ENCODE measurements around the gene PTPRT. TPM values are rescaled to one million over a fixed set of nuclear protein-coding genes. Genes with fewer than 3 reads are reported as not detected.

The PTPRT gene
- total and polyA plus RNA-seq, 2 of the 4 experiments (the other 2 are of a cell fraction), result not detected

GRCh38 chr20:42524058-42524457 lies 665.6 kb downstream of the PTPRT start:
- DNase-seq (no peak), ATAC-seq (ENCODE audit: low read depth) (no peak)
- no peak for TF ChIP-seq POLR2A (IDR thresholded peaks at IDR 0.05; ENCODE audit: low read depth, low read length)
- no peak for TF ChIP-seq MXI1 (IDR thresholded peaks at IDR 0.05; ENCODE audit: borderline replicate concordance, low read depth, low read length)
- TF ChIP-seq CTCF (conservative IDR thresholded peaks at IDR 0.05; ENCODE audit: low read depth, low read length), result no peak
- no peak for TF ChIP-seq RAD21 (IDR thresholded peaks at IDR 0.05; ENCODE audit: low read length)
- Histone ChIP-seq H3K9me3 (ENCODE audit: control insufficient read depth, insufficient read depth, low read length) (no peaks in the 10 kb centered on the region), H3K27ac (ENCODE audit: insufficient read depth, low read length) (no peak overlapping the region), H2AK9ac (replicated peaks; ENCODE audit: low read depth, low read length, poor library complexity) (no peak overlapping the region), H3K23ac (ENCODE audit: low read depth, low read length) (no peak overlapping the region), H2BK120ac (ENCODE audit: low read depth, low read length) (no peak overlapping the region), H3K9ac (ENCODE audit: low read depth, low read length) (no peak overlapping the region), H2AFZ (replicated peaks; ENCODE audit: low read length, poor library complexity) (no peak overlapping the region), H3K14ac (replicated peaks; ENCODE audit: low read depth, low read length) (no peak overlapping the region), H3K27me3 (ENCODE audit: control insufficient read depth, insufficient read depth, low read length) (no peaks in the 10 kb centered on the region), H2BK20ac (ENCODE audit: low read depth, low read length) (no peak overlapping the region), H3K4me3 (ENCODE audit: insufficient read depth, low read depth, low read length) (no peak overlapping the region), H3K4me2 (ENCODE audit: low read depth, low read length) (no peak overlapping the region), H3K9me1 (ENCODE audit: insufficient read depth, low read length) (no peaks in the 10 kb centered on the region), H3K18ac (ENCODE audit: low read depth, low read length) (no peak overlapping the region), H3K4me1 (ENCODE audit: control insufficient read depth, insufficient read depth, low read length) (no peaks in the 10 kb centered on the region), H4K8ac (ENCODE audit: low read depth in 2 of 2, low read length in 2 of 2) (no peak overlapping the region), H4K20me1 (ENCODE audit: insufficient read depth, low read length) (no peaks in the 10 kb centered on the region), H4K5ac (ENCODE audit: low read depth, low read length) (no peak overlapping the region), H3K79me1 (ENCODE audit: low read depth in 1 of 2, low read length in 2 of 2) (no peaks in the 10 kb centered on the region), H3K56ac (ENCODE audit: extremely low read depth, insufficient read depth, low read length) (no peak overlapping the region), H2AK5ac (ENCODE audit: low read depth, low read length) (no peak overlapping the region), H4K91ac (ENCODE audit: insufficient read depth, low read depth, low read length) (no peak overlapping the region), H2BK15ac (ENCODE audit: low read depth, low read length) (no peak overlapping the region), H2BK5ac (ENCODE audit: low read depth, low read length, poor library complexity, severe bottlenecking) (no peak overlapping the region), H3K36me3 (ENCODE audit: control insufficient read depth, insufficient read depth, low read length) (no peaks in the 10 kb centered on the region), H3K4ac (ENCODE audit: low read depth, low read length) (no peak overlapping the region)
- ChIA-PET POLR2A (ENCODE audit: unreplicated experiment) (no interaction called here), CTCF (no interaction called here)
- dilution Hi-C loops (cut with HindIII; ENCODE audit: low sequenced_read_pairs, unreplicated experiment) (no loop called here), in situ Hi-C loops (cut with MboI; ENCODE audit: low sequenced_read_pairs) (no loop called here), intact Hi-C loops (cut with micrococcal nuclease) (no loop called here)
- no TSS peak for BruUV-seq (replicated peaks)
- WGBS, 2 experiments (ENCODE audit: extremely low coverage in 2 of 2, insufficient read length in 1 of 2), result no CpG with 5 or more reads among the region's 1 CpG

Data from IMR-90 (cell line).